ENCODE measurements around the gene SBF2.
A peak's percentile ranks its signal among the peaks of the same experiment; 100 is the strongest.
"Not testable (repeated sequence)": the region's sequence is repeated elsewhere in the genome, so short reads cannot be mapped to it uniquely, and the experiment has no call there.

The SBF2 gene

GRCh38 chr11:10096987-10097386, 197.0 kb downstream of the SBF2 start:
- DNase-seq (ENCODE audit: insufficient read length, low spot score) (no peak), FAIRE-seq (peak; percentile 68)
- TF ChIP-seq POLR2A (IDR thresholded peaks at IDR 0.05; ENCODE audit: low read depth, low read length): no peak

- TF ChIP-seq POLR2A (IDR thresholded peaks at IDR 0.05; ENCODE audit: low read depth, low read length): no peak
- FAIRE-seq: peak; percentile 93
- DNase-seq (ENCODE audit: insufficient read length, low spot score): no peak
Observed at GRCh38 chr11:10095412-10096208, 198.4 kb downstream of the SBF2 start.

GRCh38 chr11:10092426-10092825, 201.6 kb downstream of the SBF2 start:
- no peak for FAIRE-seq
- no peak for TF ChIP-seq POLR2A (IDR thresholded peaks at IDR 0.05; ENCODE audit: low read depth, low read length)
- no peak for DNase-seq (ENCODE audit: insufficient read length, low spot score)

- DNase-seq (ENCODE audit: insufficient read length, low spot score) (no peak), FAIRE-seq (peak; percentile 62)
- TF ChIP-seq POLR2A (IDR thresholded peaks at IDR 0.05; ENCODE audit: low read depth, low read length): no peak
Observed at GRCh38 chr11:10091314-10092045, 202.5 kb downstream of the SBF2 start.

GRCh38 chr11:10087923-10088225, 206.1 kb downstream of the SBF2 start:
- DNase-seq (ENCODE audit: insufficient read length, low spot score); FAIRE-seq: not testable (repeated sequence)

GRCh38 chr11:10087186-10087922, 206.7 kb downstream of the SBF2 start:
- no peak for TF ChIP-seq POLR2A (IDR thresholded peaks at IDR 0.05; ENCODE audit: low read depth, low read length)
- DNase-seq (ENCODE audit: insufficient read length, low spot score) (no peak), FAIRE-seq (peak; percentile 53)

- DNase-seq (ENCODE audit: insufficient read length, low spot score) (no peak), FAIRE-seq (no peak)
- TF ChIP-seq POLR2A (IDR thresholded peaks at IDR 0.05; ENCODE audit: low read depth, low read length): no peak
Observed at GRCh38 chr11:10080138-10080537, 213.9 kb downstream of the SBF2 start.

- no peak for FAIRE-seq
- no peak for TF ChIP-seq POLR2A (IDR thresholded peaks at IDR 0.05; ENCODE audit: low read depth, low read length)
- no peak for DNase-seq (ENCODE audit: insufficient read length, low spot score)
Observed at GRCh38 chr11:10076458-10077141, 217.4 kb downstream of the SBF2 start.

GRCh38 chr11:10075141-10075540, 218.9 kb downstream of the SBF2 start:
- no peak for TF ChIP-seq POLR2A (IDR thresholded peaks at IDR 0.05; ENCODE audit: low read depth, low read length)
- FAIRE-seq (peak; percentile 45), DNase-seq (ENCODE audit: insufficient read length, low spot score) (no peak)

- DNase-seq (ENCODE audit: insufficient read length, low spot score): no peak
- FAIRE-seq: peak; percentile 33
Observed at GRCh38 chr11:10072841-10073240, 221.2 kb downstream of the SBF2 start.

GRCh38 chr11:10072142-10072541, 221.9 kb downstream of the SBF2 start:
- no peak for FAIRE-seq
- no peak for DNase-seq (ENCODE audit: insufficient read length, low spot score)
- no peak for TF ChIP-seq POLR2A (IDR thresholded peaks at IDR 0.05; ENCODE audit: low read depth, low read length)

More at GRCh38 chr11:10072841-10073240, 221.2 kb downstream of the SBF2 start:
- no peak for TF ChIP-seq POLR2A (IDR thresholded peaks at IDR 0.05; ENCODE audit: low read depth, low read length)

GRCh38 chr11:10067629-10068300, 226.3 kb downstream of the SBF2 start:
- DNase-seq (ENCODE audit: insufficient read length, low spot score) (no peak), FAIRE-seq (peak; percentile 96)
- no peak for TF ChIP-seq POLR2A (IDR thresholded peaks at IDR 0.05; ENCODE audit: low read depth, low read length)

- DNase-seq (ENCODE audit: insufficient read length, low spot score): no peak
- peak; percentile 81 for FAIRE-seq
- TF ChIP-seq POLR2A (IDR thresholded peaks at IDR 0.05; ENCODE audit: low read depth, low read length): no peak
Observed at GRCh38 chr11:10066441-10066840, 227.6 kb downstream of the SBF2 start.

All from H54 (cell line).